ENCODE data around the gene POLR1H.
A peak's percentile ranks its signal among the peaks of the same experiment; 100 is the strongest.

GRCh38 chr6:30066577-30067459, 5.8 kb downstream of the POLR1H start, which contains the start of gene PPP1R11:
- TF ChIP-seq CTCF (IDR thresholded peaks at IDR 0.05) = no peak
- TF ChIP-seq POLR2A (IDR thresholded peaks at IDR 0.05) = peak; percentile 97

Measured in transverse colon (tissue), 3 donors.